GM21360 (cell line): ENCODE results near the gene MYH13.
"Not testable (repeated sequence)": the region's sequence is repeated elsewhere in the genome, so short reads cannot be mapped to it uniquely, and the experiment has no call there.

Source experiments
- ATAC-seq: cut with Tn5 transposase; IDR thresholded peaks from one replicate; pipeline ENCODE4 v1.9.1; 2021; ENCODE audit warnings: mild to moderate bottlenecking, moderate library complexity; ENCODE audit not compliant: unreplicated experiment

Gene MYH13

GRCh38 chr17:10306585-10306984 is 66.2 kb downstream of the MYH13 start:
- no peak for ATAC-seq

GRCh38 chr17:10305398-10305797 is 67.4 kb downstream of the MYH13 start:
- no peak for ATAC-seq

- no peak for ATAC-seq
Observed at GRCh38 chr17:10304758-10305300, 68.0 kb downstream of the MYH13 start.

- ATAC-seq = no peak
Observed at GRCh38 chr17:10297691-10298090, 75.1 kb downstream of the MYH13 start.

- ATAC-seq = peak; percentile 52
Observed at GRCh38 chr17:10295728-10296343, 77.0 kb downstream of the MYH13 start.

GRCh38 chr17:10294180-10294579 is 78.6 kb downstream of the MYH13 start:
- ATAC-seq = peak; percentile 52

- ATAC-seq = peak; percentile 56
Observed at GRCh38 chr17:10292057-10292937, 80.5 kb downstream of the MYH13 start.

GRCh38 chr17:10291576-10291975 is 81.2 kb downstream of the MYH13 start:
- not testable (repeated sequence) for ATAC-seq

GRCh38 chr17:10290041-10290440 is 82.8 kb downstream of the MYH13 start:
- no peak for ATAC-seq

- no peak for ATAC-seq
Observed at GRCh38 chr17:10286324-10286723, 86.5 kb downstream of the MYH13 start.

GRCh38 chr17:10285896-10286295 is 86.9 kb downstream of the MYH13 start:
- no peak for ATAC-seq

- ATAC-seq = no peak
Observed at GRCh38 chr17:10280068-10280467, 92.7 kb downstream of the MYH13 start.

- no peak for ATAC-seq
Observed at GRCh38 chr17:10278218-10278617, 94.6 kb downstream of the MYH13 start.

- ATAC-seq = no peak
Observed at GRCh38 chr17:10276436-10276835, 96.4 kb downstream of the MYH13 start.

- ATAC-seq = no peak
Observed at GRCh38 chr17:10275418-10275817, 97.4 kb downstream of the MYH13 start.

- ATAC-seq = no peak
Observed at GRCh38 chr17:10271106-10271562, 101.7 kb downstream of the MYH13 start.

GRCh38 chr17:10270258-10270657 is 102.5 kb downstream of the MYH13 start:
- no peak for ATAC-seq

- ATAC-seq = no peak
Observed at GRCh38 chr17:10268005-10268404, 104.8 kb downstream of the MYH13 start.

- no peak for ATAC-seq
Observed at GRCh38 chr17:10266296-10266876, 106.4 kb downstream of the MYH13 start.

GRCh38 chr17:10265100-10265810 is 107.6 kb downstream of the MYH13 start:
- ATAC-seq = no peak

- no peak for ATAC-seq
Observed at GRCh38 chr17:10264051-10264450, 108.8 kb downstream of the MYH13 start.
